Eye (tissue), 1 donor: ENCODE data around the gene ZNF800.

Source experiments
- DNase-seq: peaks from one replicate; pipeline ENCODE4 v3.0.0-alpha.2; 2015

The ZNF800 gene

GRCh38 chr7:127390186-127390816 is 2.2 kb downstream of the ZNF800 start:
- no peak for DNase-seq

GRCh38 chr7:127389321-127389720 is 3.2 kb downstream of the ZNF800 start:
- DNase-seq = no peak

GRCh38 chr7:127387974-127388373 is 4.5 kb downstream of the ZNF800 start:
- DNase-seq = no peak

- DNase-seq = no peak
These were observed 9.2 kb downstream of the ZNF800 start for GRCh38 chr7:127383123-127383835.

GRCh38 chr7:127382301-127383085 is 10.0 kb downstream of the ZNF800 start:
- DNase-seq = no peak

- DNase-seq = no peak
These were observed 12.0 kb downstream of the ZNF800 start for GRCh38 chr7:127380479-127380878.

- DNase-seq = no peak
These were observed 12.9 kb downstream of the ZNF800 start for GRCh38 chr7:127379642-127380041.

GRCh38 chr7:127378537-127378936 is 14.0 kb downstream of the ZNF800 start:
- DNase-seq = no peak

- no peak for DNase-seq
These were observed 15.1 kb downstream of the ZNF800 start for GRCh38 chr7:127377425-127377824.

GRCh38 chr7:127375631-127376030 is 16.9 kb downstream of the ZNF800 start:
- DNase-seq = no peak

- DNase-seq = no peak
These were observed 24.8 kb downstream of the ZNF800 start for GRCh38 chr7:127367679-127368078.

GRCh38 chr7:127366680-127367079 is 25.8 kb downstream of the ZNF800 start:
- DNase-seq = peak; percentile 63

GRCh38 chr7:127365957-127366315 is 26.6 kb downstream of the ZNF800 start:
- DNase-seq = no peak

GRCh38 chr7:127365164-127365956 is 27.1 kb downstream of the ZNF800 start:
- DNase-seq = no peak

GRCh38 chr7:127362364-127363027 is 30.0 kb downstream of the ZNF800 start:
- DNase-seq = no peak

- no peak for DNase-seq
These were observed 30.8 kb downstream of the ZNF800 start for GRCh38 chr7:127361736-127362135.

GRCh38 chr7:127359011-127359410 is 33.5 kb downstream of the ZNF800 start:
- DNase-seq = no peak

GRCh38 chr7:127353897-127354296 is 38.6 kb downstream of the ZNF800 start:
- DNase-seq = no peak

- no peak for DNase-seq
These were observed 41.9 kb downstream of the ZNF800 start for GRCh38 chr7:127350586-127350985.

- DNase-seq = no peak
These were observed 42.6 kb downstream of the ZNF800 start for GRCh38 chr7:127349881-127350280.

GRCh38 chr7:127348247-127348631 is 44.3 kb downstream of the ZNF800 start:
- no peak for DNase-seq

- DNase-seq = peak; percentile 83
These were observed 44.8 kb downstream of the ZNF800 start for GRCh38 chr7:127347567-127348246.
